Activated T-cell treated with anti-CD3 and anti-CD28 coated beads, Interleukin-2, amount 50 U/mL, for 48 hours (primary cell): ENCODE data around the gene EYS.
"Not testable (repeated sequence)": the region's sequence is repeated elsewhere in the genome, so short reads cannot be mapped to it uniquely, and the experiment has no call there.

Experiments used
- DNase-seq, 2 experiments: peaks; one replicate each; pipeline ENCODE4 v3.0.0-alpha.2; 2020

The EYS gene

DNA sequence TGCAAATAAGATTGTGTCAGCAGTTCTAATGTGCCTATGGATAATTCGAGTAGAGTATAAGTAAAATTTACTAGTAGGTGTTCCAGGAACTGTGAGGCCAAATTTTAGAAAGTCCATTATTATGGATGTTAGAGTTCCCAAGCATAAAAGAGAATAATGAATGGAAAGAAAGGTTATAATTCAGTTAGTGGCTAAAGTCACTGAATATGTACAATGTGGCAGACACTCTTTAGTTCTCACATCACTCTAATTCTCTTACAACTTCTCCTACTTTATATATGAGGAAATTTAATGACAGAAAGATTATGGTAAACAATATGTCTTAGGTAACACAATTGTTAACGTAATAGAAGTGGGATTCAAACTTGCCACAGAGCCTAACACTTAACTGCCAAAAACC, 75.3 kb downstream of the EYS start:
- DNase-seq = no peak

DNA sequence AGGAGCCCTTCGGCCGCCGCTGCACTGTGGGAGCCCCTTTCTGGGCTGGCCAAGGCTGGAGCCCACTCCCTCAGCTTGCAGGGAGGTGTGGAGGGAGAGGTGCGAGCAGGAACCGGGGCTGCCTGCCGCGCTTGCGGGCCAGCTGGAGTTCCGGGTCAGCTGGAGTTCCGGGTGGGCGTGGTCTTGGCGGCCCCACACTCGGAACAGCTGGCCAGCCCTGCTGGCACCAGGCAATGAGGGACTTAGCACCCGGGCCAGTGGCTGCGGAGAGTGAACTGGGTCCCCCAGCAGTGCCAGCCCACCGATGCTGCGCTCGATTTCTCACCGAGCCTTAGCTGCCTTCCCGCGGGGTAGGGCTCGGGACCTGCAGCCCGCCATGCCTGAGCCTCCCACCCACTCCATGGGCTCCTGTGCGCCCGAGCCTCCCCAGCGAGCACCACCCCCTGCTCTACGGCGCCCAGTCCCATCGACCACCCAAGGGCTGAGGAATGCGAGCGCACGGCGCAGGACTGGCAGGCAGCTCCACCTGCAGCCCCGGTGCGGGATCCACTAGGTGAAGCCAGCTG, 79.5 kb downstream of the EYS start:
- not testable (repeated sequence) for DNase-seq

DNA sequence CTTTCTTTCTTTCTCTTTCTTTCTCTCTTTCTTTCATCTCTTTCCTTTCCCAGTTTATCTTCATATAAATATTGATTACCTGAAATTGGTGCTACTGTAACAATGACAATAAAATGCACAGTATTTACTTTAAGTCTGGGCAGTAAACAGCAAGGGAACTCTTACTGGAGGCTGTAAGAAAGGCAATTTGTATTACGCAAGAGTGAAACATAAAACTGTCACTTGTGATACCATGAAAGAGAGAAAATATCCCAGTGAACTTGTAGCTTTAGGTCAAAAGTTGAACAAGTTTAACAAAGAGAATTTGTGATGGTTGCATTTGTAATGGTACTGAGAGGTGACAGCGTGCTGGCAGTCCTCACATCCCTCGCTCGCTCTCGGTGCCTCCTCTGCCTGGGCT, 80.0 kb downstream of the EYS start:
- no peak for DNase-seq

DNA sequence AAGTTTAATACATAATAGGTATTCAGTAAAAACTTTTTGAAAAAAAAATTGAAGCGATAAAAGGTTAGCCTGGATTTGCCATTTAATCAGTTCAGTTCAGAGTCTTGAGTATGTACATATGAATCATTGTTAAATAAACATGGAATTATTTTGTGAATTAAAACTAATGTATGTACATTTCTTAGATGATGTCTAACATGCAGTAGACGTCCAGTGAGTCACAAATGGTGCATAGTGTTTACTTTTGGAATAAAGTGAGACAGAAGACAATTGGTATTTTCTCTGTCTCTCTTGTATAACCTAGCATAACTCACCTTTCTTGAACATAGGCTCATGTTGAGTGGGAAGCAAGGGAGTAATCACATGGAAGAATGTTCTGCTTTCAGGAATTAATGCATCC, 83.5 kb downstream of the EYS start:
- no peak for DNase-seq

DNA sequence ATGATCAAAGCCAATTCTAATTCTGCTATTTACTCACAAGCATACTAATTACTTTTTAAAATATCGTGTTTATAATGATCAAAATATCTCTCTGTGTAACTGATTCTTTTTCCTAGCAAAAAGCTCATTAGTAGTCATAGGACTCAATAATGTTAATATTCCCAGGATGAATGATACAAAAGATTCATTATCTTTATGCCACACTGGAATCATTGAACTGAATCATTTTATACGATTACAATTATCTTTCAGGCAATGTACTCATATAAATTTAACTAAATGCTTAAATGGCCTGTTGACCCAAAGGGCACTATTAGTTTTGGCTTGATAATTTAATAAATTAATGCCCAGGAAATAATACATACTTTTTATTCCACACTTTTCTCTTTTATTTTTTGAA, 96.3 kb downstream of the EYS start:
- DNase-seq = no peak

DNA sequence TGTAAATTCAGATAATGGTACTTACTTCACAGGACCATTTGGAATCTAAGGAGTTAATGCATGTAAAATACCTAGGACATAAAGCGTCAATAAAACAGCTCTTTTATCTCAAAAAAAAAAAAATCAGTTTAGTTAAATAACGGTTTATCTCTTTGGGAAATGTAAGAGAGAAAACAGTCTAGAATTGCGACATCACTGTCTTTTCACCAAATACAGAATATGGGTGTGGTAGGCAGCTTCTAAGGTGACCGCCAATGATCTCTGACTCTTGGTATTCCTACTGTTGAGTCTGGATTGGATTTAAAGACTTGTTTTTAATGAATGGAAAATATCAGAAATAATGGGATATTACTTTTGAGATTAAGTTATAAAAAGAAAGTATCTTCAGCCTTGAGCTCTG, 111.5 kb downstream of the EYS start:
- no peak for DNase-seq

DNA sequence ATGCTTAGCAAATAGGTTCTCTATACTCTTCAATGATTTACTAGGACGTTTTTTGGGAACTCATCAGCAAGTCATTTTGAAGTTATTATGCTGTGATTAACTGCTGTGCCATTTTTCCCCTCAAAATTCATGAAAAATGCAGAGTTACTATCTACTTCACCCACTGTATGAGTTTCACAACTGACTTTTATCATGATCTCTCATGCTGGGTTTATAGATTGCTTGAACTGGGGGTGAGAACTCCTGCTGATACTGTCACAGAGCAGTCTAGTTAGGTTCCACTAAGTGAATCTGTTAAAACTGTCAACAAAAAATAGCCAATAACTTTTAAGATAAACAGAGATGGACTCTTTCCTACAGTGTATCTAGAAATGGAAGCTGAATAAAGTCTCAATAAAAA, 136.7 kb downstream of the EYS start:
- no peak for DNase-seq

DNA sequence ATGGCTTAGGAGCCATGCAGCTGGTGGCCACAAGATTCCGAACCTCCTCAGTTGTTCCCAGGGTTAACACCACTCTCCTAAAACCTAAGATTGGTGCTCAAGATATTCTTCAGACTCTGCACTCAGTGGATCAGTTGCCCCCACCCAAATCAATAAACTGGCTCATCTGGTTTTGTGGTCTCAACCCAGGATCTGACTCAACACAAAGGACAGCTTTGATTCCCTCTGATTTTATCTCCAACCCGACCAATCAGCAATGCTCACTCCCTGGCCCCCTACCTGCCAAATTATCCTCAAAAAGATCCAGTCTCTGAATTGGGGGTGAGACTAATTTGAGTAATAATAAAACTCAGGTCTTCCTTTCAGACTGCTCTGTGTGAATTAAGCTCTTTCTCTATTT, 137.5 kb downstream of the EYS start:
- no peak for DNase-seq

DNA sequence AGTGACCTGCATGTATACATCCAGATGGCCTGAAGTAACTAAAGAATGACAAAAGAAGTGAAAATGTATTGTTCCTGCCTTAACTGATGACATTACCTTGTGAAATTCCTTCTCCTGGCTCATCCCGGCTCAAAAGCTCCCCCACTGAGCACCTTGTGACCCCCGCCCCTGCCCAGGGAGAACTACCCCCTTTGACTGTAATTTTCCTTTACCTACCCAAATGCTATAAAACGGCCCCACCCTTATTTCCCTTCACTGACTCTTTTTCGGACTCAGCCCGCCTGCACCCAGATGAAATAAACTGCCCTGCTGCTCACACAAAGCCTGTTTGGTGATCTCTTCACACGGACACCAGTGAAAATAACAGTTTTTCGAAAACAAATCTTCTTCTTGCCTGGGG, 138.0 kb downstream of the EYS start:
- not testable (repeated sequence) for DNase-seq

DNA sequence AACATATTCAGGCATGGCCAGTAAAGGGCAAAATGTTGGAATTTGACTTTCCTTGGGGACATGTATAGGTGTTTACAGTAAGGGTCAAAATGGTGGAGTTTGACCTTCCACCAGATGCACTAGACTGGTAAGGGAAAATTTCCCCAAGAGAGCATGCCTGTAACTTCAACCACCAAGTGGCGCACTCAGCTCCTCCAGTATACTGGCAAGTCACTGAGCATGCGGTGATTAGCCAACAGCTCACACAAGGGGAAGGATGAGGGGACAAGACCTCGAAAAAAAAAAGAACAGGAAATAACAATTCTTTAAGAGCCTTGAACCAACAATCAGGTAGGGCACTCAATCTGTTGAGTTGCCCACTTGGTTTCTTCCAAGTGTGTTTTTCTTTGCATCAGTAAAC, 140.9 kb downstream of the EYS start:
- DNase-seq = no peak

DNA sequence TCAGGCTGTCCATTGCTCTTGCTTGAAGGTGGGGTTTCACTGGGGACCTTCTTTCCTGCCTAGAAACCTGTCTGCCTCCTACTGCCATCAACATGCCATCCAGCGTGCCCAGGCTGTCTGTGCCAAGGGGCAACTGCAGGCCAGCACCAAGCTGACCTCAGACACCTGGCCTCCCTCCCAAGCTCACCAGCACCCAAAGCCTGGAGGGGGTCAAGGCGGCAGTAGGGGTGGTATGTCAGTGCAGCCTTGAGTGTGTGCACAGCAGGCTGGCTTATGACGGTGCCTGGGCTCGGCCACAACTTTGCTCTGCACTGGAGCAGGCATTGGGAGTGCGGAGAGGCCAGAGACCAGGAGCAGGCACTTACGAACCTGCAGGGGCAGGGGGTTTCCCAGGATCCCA, 149.0 kb downstream of the EYS start:
- DNase-seq = no peak

DNA sequence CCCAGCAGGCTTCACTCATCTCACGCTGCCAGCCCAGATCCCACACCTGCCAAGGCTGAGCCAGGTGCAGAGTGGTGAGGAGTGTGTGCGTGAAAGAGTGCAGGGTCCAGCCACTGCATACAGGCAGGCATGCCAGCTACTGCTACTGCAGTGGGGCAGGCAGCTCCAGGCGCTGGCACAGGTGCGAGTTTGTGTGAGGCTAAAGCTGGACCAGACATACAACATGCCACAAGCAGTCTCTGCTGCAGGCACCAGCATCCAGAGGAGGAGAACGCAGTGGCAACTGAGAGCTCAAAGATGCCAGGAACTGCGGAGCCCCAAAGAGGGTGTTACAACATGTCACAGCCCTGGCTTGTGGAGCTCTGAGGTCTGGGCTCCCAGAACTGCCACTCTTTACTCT, 149.8 kb downstream of the EYS start:
- no peak for DNase-seq

DNA sequence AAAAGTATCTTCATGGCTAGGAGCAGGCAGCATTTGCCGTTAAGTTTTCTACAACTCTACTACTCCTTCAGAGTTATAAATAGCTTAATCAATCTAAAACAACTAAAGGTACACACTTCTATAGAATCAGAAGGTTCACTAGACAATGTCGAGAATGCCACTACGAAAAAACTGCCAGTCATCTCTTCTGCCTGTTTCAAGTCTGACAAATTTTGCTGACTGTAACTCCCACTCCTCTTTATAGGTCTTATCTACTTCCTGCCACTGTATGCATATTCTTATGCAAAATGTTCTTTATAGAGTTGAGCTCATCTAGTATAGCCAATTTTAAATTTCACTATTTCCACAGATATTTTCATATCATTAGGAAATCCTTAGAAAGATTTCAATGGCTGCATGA, 160.1 kb downstream of the EYS start:
- no peak for DNase-seq

DNA sequence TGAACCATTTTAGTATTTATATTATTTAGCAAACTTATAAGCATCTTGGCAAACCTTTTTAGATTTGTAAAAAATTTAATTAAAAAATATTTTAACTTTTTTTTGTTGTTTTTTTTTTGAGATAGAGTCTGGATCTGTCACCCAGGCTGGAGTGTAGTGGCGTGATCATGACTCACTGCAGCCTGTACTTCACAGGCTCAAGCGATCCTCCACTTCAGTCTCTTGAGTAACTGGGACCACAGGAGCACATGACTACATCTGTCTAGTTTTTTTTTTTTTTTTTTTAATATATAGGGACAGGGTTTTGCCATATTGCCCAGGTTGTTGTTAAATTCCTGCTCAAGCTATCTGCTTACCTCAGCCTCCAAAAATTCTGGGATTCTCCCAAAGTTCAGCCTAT, 161.1 kb downstream of the EYS start:
- DNase-seq = no peak

DNA sequence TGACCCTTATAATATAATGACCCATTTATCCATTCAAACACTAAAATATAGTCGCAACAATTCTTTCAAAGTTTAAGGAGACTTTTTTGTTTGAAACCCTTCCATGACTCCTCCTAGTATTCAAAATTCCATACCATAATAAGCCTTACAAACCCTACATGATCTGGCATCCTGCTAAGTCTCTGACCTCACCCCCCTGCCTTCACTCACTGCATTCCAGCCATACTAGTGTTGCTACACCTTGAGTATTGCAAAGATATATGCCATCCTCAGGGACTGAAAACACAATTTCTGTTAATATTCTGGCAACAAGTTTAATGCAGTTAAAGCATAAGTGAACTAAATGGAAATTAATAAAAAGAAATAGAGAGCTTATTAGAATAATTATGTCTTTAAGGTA, 168.4 kb downstream of the EYS start:
- DNase-seq = no peak

DNA sequence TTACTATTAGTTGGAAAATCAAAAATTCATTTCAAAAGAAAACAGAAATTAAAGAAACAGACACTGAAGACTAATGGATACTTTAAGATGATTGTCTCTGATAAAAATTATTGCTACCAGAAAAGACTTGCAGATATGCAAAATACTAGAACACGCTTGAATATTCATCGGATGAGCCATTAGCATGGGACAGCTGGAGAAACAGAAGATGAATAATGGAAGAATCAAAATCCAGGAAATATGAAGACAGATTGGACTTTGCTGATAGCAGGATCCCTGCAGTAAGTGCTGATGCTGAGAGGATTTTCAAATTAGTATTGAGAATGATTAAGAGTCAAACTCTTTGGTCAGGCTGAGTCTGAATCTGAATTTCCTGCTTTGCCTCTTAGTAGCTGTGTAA, 169.4 kb downstream of the EYS start:
- no peak for DNase-seq

DNA sequence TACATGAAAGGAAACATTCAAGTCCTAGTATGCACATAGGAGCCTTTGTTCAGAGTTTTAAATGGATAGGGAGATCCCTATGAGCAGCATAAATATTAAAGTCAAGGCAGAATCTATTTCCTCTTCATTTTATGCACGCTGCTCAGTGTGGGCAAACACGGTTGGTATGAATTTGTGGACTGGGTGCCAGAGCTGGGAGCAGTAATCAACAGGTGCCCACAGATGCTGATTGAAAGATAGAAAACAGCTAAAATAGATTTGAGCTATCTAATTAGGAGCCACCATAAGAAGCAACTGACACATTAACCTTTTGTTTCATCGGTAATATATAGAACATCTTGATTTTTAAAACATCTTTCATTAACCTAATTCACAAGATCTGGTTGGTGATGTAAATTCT, 175.5 kb downstream of the EYS start:
- DNase-seq = no peak

DNA sequence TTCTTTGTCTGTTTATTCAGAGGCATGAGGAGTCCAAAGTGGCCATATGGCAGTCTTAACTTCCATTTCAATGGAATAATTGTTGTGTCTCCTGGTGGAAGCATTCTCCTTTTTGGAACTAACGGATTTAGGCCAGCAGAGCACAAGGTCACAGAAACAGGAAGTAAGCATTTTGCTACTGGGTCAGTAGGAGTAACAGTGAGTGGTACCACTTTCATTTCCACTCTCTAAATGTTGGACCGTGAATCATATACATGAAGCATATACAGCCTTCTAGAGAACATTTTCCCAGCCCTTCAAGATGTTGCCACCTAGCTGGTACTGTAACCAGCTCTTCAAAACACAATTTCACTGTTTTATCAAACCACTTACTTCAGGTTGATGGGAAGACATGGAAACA, 182.8 kb downstream of the EYS start:
- no peak for DNase-seq

DNA sequence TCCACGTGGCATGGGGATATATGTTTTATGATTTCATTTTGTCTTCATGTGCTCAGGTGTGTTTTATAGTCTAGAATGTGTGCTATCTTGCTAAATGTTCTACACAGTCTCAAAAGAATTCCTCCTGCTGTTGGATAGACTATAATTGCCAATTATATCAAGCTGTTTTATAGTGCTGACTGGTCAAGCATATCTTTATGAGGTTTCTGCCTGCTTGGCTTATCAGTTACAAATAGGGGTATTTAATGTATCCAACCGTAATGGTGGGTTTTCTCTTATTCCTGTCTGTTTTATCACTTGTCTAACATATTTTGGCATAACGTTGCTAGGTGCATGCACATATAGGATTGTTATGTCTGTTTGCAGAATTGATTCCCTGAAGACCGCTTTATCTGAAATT, 201.3 kb downstream of the EYS start:
- DNase-seq = no peak

DNA sequence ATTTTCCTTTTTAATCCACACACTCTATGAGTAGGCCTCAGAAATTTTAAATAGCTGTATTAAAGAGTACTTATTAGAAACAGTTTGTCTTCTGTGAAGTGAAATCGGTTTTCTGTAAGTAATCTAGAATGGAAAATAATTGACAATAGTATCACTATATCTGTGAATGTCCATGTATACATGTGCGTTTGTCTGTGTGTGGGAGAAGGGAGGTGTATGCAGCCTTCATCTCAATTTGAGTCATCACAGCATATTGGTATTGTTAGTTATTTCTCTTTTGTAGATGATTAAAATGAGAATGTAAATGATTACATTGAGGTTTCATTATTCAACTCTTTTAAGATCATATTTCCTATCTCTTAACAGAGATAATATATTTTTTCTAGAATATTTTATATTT, 206.0 kb downstream of the EYS start:
- DNase-seq = no peak

DNA sequence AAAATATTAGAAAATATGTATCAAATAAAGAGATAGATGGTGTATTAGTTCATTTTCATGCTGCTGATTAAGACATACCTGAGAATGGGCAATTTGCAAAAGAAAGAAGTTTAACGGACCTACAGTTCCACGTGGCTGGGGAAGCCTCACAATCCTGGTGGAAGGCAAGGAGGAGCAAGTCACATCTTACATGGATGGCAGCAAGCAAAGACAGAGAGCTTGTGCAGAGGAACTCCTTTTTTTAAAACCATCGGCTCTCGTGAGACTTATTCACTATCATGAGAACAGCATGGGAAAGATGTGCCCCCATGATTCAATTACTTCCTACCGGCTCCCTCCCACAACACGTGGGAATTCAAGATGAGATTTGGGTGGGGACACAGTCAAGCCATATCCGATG, 223.4 kb downstream of the EYS start:
- DNase-seq = not testable (repeated sequence)

DNA sequence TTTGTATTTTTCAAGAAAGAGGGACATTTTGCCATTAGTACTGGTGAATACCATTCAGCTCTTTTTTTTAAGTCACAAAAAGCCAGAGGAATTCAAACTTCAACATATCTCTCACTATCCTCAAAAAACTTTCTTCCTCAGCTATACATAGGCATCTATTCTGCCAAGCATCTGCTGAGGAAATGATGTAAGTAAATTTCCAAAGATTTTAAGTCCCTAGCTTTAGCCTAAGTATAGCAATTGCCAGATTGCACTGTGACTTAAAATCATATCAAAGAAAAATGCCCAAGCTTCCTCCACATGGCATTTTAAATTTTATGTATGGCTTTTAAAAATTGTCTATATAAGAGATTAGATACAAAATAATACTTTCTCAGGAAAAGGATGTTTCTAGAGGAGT, 237.4 kb downstream of the EYS start:
- no peak for DNase-seq

DNA sequence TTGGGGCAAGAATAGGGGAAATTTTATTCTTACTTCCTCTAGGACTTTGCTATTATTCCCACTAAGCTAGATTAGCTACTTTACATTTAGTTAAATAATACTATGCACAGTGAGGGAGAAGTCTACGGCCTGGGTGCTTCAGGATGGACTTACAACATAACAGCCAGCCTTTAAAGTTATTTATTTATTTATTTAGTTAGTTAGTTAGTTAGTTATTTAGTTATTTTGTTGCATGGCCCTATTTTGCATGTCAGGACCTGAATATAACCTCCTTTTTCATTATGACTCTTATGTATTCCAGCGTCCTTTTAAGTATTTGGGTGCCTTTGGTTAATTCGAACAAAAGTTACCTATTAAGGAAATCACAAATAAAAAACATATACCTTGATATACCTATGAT, 238.7 kb downstream of the EYS start:
- DNase-seq = no peak

DNA sequence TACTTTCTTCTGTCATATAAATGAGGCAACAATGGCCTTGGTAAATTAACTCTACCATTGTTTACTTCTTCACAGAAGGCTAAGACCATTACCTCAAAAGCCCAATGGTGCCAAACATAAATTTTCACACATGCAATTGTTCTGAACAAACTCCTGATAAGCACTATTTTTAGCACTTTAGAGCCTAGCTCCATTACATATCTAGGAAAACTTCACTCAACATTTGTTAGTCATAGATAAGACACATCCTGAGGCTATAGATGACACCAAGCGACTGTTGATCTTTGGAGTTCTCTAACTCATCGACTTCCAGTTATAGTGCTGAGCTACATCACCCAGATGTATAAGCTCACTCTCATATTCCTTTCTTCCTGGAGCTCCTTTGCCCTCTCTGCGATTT, 245.9 kb downstream of the EYS start:
- DNase-seq = no peak

DNA sequence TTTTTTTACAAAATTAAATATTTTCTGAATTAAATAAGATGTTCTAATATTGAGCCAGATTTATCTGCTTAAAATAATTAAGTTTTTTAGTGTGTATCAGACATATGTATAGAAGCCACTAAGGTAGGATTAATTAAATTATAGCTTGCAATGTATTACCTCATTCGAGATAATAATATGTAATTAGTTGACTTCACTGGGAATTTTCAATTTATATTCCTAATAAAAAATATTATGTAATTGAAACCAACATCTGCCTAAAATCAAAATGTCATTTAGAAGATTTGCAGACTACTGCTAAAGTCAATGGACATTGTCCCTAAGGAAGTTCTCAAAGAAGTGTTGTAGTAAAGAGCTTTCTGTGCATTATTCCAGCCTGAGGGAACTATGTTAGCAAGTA, 254.7 kb downstream of the EYS start:
- no peak for DNase-seq

DNA sequence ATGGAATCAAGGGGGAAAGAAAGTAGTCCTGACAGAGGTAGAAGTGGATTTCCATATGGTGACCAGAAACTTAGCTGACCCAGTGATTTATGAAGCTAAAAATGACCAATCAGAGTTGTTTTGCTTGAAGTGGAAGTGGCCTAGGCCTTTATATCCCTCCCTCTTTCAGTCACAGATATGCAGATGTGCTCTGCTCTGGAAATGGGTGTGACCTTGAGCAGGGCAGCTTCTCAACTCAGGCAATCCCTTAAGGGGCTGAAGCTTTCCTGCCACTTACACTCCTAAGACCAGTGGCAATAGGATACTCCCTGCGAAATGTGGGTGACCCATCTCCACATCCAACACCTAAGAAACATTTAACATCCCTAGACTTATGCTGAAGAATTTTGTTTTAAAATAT, 256.6 kb downstream of the EYS start:
- no peak for DNase-seq
